Ishikawa (cell line): ENCODE results near the gene KCNQ1.

ENCODE experiments used
- EGR1 ChIP-seq: IDR thresholded peaks from 2 replicates; pipeline ENCODE4 v1.6.1; 2012
- EP300 ChIP-seq: IDR thresholded peaks from 2 replicates; pipeline ENCODE4 v1.6.1; 2012; ENCODE audit warnings: borderline replicate concordance
- FOXM1 ChIP-seq: IDR thresholded peaks from 2 replicates; pipeline ENCODE4 v1.6.1; 2012; ENCODE audit warnings: low read depth, borderline replicate concordance
- NFIC ChIP-seq: IDR thresholded peaks from 2 replicates; pipeline ENCODE4 v1.6.1; 2012
- REST ChIP-seq: IDR thresholded peaks from 2 replicates; pipeline ENCODE4 v1.6.1; 2012; ENCODE audit warnings: low read depth, mild to moderate bottlenecking
- TAF1 ChIP-seq: IDR thresholded peaks from 2 replicates; pipeline ENCODE4 v1.6.1; 2012; ENCODE audit warnings: low read depth, mild to moderate bottlenecking
- TCF12 ChIP-seq: IDR thresholded peaks from 2 replicates; pipeline ENCODE4 v1.6.1; 2012; ENCODE audit warnings: low read depth
- TEAD4 ChIP-seq: IDR thresholded peaks from 2 replicates; pipeline ENCODE4 v1.6.1; 2012
- YY1 ChIP-seq: IDR thresholded peaks from 2 replicates; pipeline ENCODE4 v1.6.1; 2012; ENCODE audit warnings: low read depth
- ZBTB7A ChIP-seq: IDR thresholded peaks from 2 replicates; pipeline ENCODE4 v1.6.1; 2012; ENCODE audit warnings: low read depth
- TF ChIP-seq, protein P1 (sequence below): IDR thresholded peaks from 2 replicates; pipeline ENCODE4 v1.6.1; 2012

DNA sequence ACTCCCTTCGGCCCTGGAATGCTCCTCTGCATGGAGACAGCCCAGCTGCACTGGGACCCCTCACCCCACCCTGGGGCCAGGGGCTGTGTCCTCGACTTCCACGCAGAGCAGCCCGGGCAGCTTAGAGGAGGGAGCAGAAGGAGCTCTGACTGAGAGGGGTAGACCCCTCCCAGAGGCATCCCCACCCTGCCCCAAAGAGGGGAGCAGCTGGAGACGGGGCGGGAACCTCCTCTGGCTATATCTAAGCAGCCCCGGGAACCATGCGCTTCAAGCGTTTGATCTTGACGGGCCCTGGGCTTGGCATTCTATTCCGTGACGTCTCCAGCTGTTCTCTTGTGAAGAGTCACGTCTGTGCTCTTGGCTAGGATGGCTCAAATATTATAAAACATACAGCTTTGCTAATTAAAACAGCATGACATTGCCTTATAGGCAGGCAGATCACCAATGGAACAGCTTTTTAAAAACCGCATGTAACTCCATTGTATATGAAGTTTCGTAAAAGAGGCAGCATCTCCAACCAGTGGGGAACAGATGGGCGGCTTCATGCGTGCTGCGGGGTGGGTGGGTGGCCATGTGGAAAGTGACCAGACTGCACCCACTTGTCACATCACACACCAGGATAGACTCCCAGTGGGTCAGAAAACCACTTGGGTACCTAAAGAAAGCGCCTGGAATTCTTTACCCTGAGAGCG lies 7.7 kb downstream of the KCNQ1 start:
- TF ChIP-seq TAF1 = no peak
- no peak for TF ChIP-seq EP300
- TF ChIP-seq ZBTB7A = no peak
- TF ChIP-seq REST = no peak
- TF ChIP-seq TCF12 = no peak
- TF ChIP-seq, protein P1, sequence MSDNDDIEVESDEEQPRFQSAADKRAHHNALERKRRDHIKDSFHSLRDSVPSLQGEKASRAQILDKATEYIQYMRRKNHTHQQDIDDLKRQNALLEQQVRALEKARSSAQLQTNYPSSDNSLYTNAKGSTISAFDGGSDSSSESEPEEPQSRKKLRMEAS = no peak
- no peak for TF ChIP-seq TEAD4
- TF ChIP-seq YY1 = no peak
- TF ChIP-seq EGR1 = no peak
- no peak for TF ChIP-seq NFIC
- TF ChIP-seq FOXM1 = no peak
